CD4-positive, alpha-beta T cell treated with Interleukin-15 for 4 hours (primary cell): ENCODE results near the gene PRKCI.
"Not testable (repeated sequence)": the region's sequence is repeated elsewhere in the genome, so short reads cannot be mapped to it uniquely, and the experiment has no call there.

Experiments used
- DNase-seq: peaks from one replicate; pipeline ENCODE4 v3.0.0-alpha.2; 2020; ENCODE audit warnings: low spot score

Gene PRKCI

GRCh38 chr3:170290194-170290593 is 68.0 kb downstream of the PRKCI start:
- no peak for DNase-seq

GRCh38 chr3:170295586-170295985 is 73.4 kb downstream of the PRKCI start:
- DNase-seq: no peak

- DNase-seq: no peak
Measured at GRCh38 chr3:170296703-170297102, 74.5 kb downstream of the PRKCI start.

- no peak for DNase-seq
Measured at GRCh38 chr3:170301405-170301804, 79.2 kb downstream of the PRKCI start.

GRCh38 chr3:170302008-170302407 is 79.8 kb downstream of the PRKCI start:
- no peak for DNase-seq

GRCh38 chr3:170306015-170306414 is 83.8 kb downstream of the PRKCI start:
- no peak for DNase-seq

GRCh38 chr3:170307671-170308405 is 85.6 kb downstream of the PRKCI start:
- no peak for DNase-seq

- DNase-seq: no peak
Measured at GRCh38 chr3:170309046-170309445, 86.8 kb downstream of the PRKCI start.

GRCh38 chr3:170317954-170318353 is 95.7 kb downstream of the PRKCI start:
- no peak for DNase-seq

- no peak for DNase-seq
Measured at GRCh38 chr3:170320461-170321121, 98.4 kb downstream of the PRKCI start.

- DNase-seq: no peak
Measured at GRCh38 chr3:170321321-170322034, 99.3 kb downstream of the PRKCI start.

- no peak for DNase-seq
Measured at GRCh38 chr3:170322566-170323269, 100.5 kb downstream of the PRKCI start.

GRCh38 chr3:170323331-170323730 is 101.1 kb downstream of the PRKCI start:
- DNase-seq: no peak

GRCh38 chr3:170324962-170325361 is 102.7 kb downstream of the PRKCI start:
- DNase-seq: no peak

- no peak for DNase-seq
Measured at GRCh38 chr3:170327040-170327808, 105.0 kb downstream of the PRKCI start.

GRCh38 chr3:170327868-170328548 is 105.8 kb downstream of the PRKCI start:
- DNase-seq: not testable (repeated sequence)

GRCh38 chr3:170330366-170330765 is 108.1 kb downstream of the PRKCI start:
- DNase-seq: no peak

- no peak for DNase-seq
Measured at GRCh38 chr3:170331143-170331542, 108.9 kb downstream of the PRKCI start.

- no peak for DNase-seq
Measured at GRCh38 chr3:170337420-170337819, 115.2 kb downstream of the PRKCI start.

- DNase-seq: no peak
Measured at GRCh38 chr3:170338690-170339340, 116.6 kb downstream of the PRKCI start.
